ENCODE data around the gene RANBP3. TPM values are rescaled to one million over a fixed set of nuclear protein-coding genes. Genes with fewer than 3 reads are reported as not detected.

Gene RANBP3
- total RNA-seq, 2 donors from 2014 or later = 52.1 to 62.7 TPM

- no peak overlapping the region for H3K9ac ChIP-seq (ENCODE audit: low read depth in 2 of 2, low read length in 2 of 2)
Measured at GRCh38 chr19:5899728-5900526, 78.0 kb downstream of the RANBP3 start.

DNA sequence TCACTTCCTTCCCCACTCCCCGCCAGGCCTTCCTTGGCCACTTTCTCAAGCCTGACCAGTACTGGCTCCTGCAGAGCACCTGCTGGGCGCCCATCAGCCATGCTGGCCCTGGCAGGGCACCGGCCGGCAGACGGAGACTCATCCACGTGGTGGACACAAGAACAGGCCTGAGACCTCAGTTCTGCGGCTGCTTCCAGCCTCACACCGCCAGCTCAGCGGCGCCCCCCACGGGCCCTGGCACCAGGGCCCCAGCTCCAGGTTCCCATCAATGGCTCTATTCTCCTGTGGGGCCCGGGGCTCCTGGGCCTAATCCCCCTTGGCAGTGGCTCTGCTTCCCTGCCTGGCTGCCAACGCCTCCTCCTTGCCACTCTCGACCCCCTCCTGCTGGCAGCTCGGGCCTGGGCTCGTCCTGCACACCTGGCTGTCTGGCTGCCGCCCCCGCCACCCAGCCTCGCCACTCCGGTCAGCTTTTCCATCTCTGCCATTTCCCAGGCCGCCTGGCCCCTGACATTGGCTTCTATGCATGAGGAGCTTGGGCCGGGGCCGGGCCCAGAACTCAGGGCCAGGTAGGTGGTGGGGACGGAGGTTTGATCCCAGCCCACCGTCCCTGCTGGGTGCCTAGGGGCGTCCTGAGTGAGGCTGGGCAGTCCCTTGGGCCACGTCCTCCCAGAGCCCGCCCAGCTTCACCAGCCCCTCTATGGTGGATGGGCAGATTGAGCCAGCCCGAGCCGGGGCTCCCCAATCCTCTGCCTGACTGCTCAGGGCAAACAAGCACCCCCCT, 80.6 kb downstream of the RANBP3 start:
- Histone ChIP-seq H3K9me3 (no peaks in the 10 kb centered on the region), H3K9ac (ENCODE audit: low read depth in 2 of 2, low read length in 2 of 2) (no peak overlapping the region), H3K4me3 (no peak overlapping the region), H3K4me1 (peaks cover 5% of the 10 kb centered on the region), H3K27ac (no peak overlapping the region), H3K36me3 (no peaks in the 10 kb centered on the region), H3K27me3 (no peaks in the 10 kb centered on the region)
- no peak for TF ChIP-seq CTCF (IDR thresholded peaks at IDR 0.05)
- no peak for DNase-seq
- intact Hi-C loops (cut with DNase I) = no loop called here

More at GRCh38 chr19:5899728-5900526, 78.0 kb downstream of the RANBP3 start:
- no peaks in the 10 kb centered on the region for H3K9me3 ChIP-seq
- no peak for DNase-seq
- no peaks in the 10 kb centered on the region for H3K27me3 ChIP-seq
- H3K4me1 ChIP-seq = peaks cover 10% of the 10 kb centered on the region
- H3K4me3 ChIP-seq = no peak overlapping the region
- intact Hi-C loops (cut with DNase I) = loop anchor here (10.0 kb wide), 1 partner anchor 65 kb away; no protein-coding TSS in a partner anchor
- no peak for TF ChIP-seq CTCF (IDR thresholded peaks at IDR 0.05)
- no peak overlapping the region for H3K27ac ChIP-seq
- no peaks in the 10 kb centered on the region for H3K36me3 ChIP-seq

DNA sequence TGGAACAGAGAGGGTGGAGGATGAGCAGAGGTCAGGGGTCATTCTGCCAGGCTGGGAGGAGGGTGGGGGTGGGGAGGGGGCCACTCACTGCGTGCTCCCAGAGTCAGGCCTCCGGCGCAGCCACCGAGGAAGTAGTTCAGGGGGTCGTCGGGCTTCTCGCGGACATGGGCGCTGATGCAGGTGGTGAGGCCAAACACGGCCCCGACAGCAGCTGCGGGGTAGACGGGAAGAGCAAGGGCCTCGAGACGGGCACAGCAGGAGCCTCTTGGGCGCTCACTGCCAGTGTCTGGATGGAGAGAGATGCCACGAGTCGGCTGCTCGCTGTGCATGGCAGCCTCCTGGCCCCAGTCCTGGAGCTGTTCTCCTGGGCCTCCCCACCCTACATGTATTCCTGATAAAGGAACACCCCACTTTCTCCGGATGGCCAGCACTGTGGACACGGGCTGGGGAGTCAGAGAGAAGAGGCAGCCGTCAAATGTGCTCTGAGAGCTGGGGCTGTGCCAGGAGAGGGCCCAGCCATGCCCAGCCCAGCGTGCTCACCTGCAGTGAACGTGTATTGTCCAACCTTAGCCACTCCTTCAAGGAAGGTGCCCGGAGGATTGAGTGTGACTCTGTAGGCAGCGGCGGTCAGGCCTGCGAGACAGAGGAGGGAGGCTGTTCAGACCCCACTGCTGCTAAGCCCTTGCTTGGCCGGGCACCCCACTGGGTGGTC, 81.4 kb downstream of the RANBP3 start:
- no peaks in the 10 kb centered on the region for H3K9me3 ChIP-seq
- no peak overlapping the region for H3K9ac ChIP-seq (ENCODE audit: low read depth in 2 of 2, low read length in 2 of 2)
- DNase-seq = no peak
- H3K4me3 ChIP-seq = no peak overlapping the region
- no peak overlapping the region for H3K27ac ChIP-seq
- intact Hi-C loops (cut with DNase I) = no loop called here
- TF ChIP-seq CTCF (IDR thresholded peaks at IDR 0.05) = no peak
- no peaks in the 10 kb centered on the region for H3K4me1 ChIP-seq
- no peaks in the 10 kb centered on the region for H3K36me3 ChIP-seq
- H3K27me3 ChIP-seq = peaks cover 4% of the 10 kb centered on the region

GRCh38 chr19:5895890-5896289, 82.0 kb downstream of the RANBP3 start:
- H3K4me1 ChIP-seq = no peaks in the 10 kb centered on the region
- H3K9ac ChIP-seq (ENCODE audit: low read depth in 2 of 2, low read length in 2 of 2) = no peak overlapping the region
- H3K4me3 ChIP-seq = no peak overlapping the region
- no peak for TF ChIP-seq CTCF (IDR thresholded peaks at IDR 0.05)
- no peak for DNase-seq
- intact Hi-C loops (cut with DNase I) = no loop called here
- peaks cover 5% of the 10 kb centered on the region for H3K27me3 ChIP-seq
- H3K27ac ChIP-seq = no peak overlapping the region
- no peaks in the 10 kb centered on the region for H3K36me3 ChIP-seq
- H3K9me3 ChIP-seq = no peaks in the 10 kb centered on the region

GRCh38 chr19:5895409-5895808, 82.5 kb downstream of the RANBP3 start:
- H3K9me3 ChIP-seq = no peaks in the 10 kb centered on the region
- TF ChIP-seq CTCF (IDR thresholded peaks at IDR 0.05) = no peak
- DNase-seq = no peak
- intact Hi-C loops (cut with DNase I) = no loop called here
- no peak overlapping the region for H3K9ac ChIP-seq (ENCODE audit: low read depth in 2 of 2, low read length in 2 of 2)
- peaks cover 5% of the 10 kb centered on the region for H3K27me3 ChIP-seq
- no peaks in the 10 kb centered on the region for H3K4me1 ChIP-seq
- H3K4me3 ChIP-seq = no peak overlapping the region
- no peak overlapping the region for H3K27ac ChIP-seq
- no peaks in the 10 kb centered on the region for H3K36me3 ChIP-seq
